Measurements from ENCODE around the gene RAB5B. TPM values are rescaled to one million over a fixed set of nuclear protein-coding genes. Genes with fewer than 3 reads are reported as not detected.

Gene RAB5B
- total and polyA plus RNA-seq, 12 donors = 35.3 to 137 (median 115) TPM

- H3K4me1 ChIP-seq = peaks cover 0 to 16% (median 9%) of the 10 kb centered on the region in 9 donors
- 72 to 77% methylated on average over 2 of the region's 2 CpGs for WGBS, 2 donors
- no peak overlapping the region for H3K4me3 ChIP-seq
- H3K9me3 ChIP-seq = no peaks in the 10 kb centered on the region
- ATAC-seq (no peak), DNase-seq (no peak)
- peaks cover 0 to 30% (median 0%) of the 10 kb centered on the region in 9 donors for H3K36me3 ChIP-seq
- intact Hi-C loops (cut with DNase I) = no loop called here
- TF ChIP-seq, protein P1, sequence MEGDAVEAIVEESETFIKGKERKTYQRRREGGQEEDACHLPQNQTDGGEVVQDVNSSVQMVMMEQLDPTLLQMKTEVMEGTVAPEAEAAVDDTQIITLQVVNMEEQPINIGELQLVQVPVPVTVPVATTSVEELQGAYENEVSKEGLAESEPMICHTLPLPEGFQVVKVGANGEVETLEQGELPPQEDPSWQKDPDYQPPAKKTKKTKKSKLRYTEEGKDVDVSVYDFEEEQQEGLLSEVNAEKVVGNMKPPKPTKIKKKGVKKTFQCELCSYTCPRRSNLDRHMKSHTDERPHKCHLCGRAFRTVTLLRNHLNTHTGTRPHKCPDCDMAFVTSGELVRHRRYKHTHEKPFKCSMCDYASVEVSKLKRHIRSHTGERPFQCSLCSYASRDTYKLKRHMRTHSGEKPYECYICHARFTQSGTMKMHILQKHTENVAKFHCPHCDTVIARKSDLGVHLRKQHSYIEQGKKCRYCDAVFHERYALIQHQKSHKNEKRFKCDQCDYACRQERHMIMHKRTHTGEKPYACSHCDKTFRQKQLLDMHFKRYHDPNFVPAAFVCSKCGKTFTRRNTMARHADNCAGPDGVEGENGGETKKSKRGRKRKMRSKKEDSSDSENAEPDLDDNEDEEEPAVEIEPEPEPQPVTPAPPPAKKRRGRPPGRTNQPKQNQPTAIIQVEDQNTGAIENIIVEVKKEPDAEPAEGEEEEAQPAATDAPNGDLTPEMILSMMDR (IDR thresholded peaks at IDR 0.05) = no peak
- H3K27ac ChIP-seq = no peak overlapping the region
- H3K27me3 ChIP-seq = no peaks in the 10 kb centered on the region
Observed at GRCh38 chr12:56010111-56010570, 36.3 kb downstream of the RAB5B start.

DNA sequence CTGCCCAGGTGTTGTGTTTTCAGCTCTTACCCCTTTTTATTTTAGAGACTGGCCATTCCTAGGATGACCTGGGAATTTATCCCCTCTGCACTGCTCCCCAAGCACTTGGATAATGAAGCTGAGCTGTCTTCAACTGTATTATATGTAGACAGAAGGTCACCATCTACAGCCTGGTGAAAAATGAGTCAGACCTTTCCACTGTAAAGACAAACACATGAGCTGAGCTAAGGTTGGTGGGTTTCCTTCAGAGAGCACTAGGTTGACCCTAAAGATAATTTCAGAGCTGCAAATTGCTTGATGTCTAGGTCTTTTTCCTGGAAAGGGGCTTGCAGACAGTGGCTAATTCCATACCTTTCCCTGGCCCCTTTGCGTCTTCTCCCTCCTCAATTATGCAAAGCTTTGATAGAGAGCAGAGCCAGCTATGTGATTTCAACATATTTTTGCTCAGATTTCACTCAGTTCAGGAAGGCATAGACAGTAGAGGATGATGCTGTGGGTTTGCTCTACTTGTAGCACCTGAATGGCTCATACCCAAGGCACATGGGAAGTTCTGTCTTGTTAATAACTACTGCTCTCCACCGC lies 37.7 kb downstream of the RAB5B start:
- peaks cover 0 to 28% (median 0%) of the 10 kb centered on the region in 9 donors for H3K36me3 ChIP-seq
- peaks cover 0 to 15% (median 9%) of the 10 kb centered on the region in 9 donors for H3K4me1 ChIP-seq
- H3K4me3 ChIP-seq = no peak overlapping the region
- 95 to 97% methylated on average over 2 of the region's 2 CpGs for WGBS, 2 donors
- no peaks in the 10 kb centered on the region for H3K27me3 ChIP-seq
- intact Hi-C loops (cut with DNase I) = no loop called here
- ATAC-seq = no peak
- no peaks in the 10 kb centered on the region for H3K9me3 ChIP-seq
- H3K27ac ChIP-seq = no peak overlapping the region
- DNase-seq = no peak
- TF ChIP-seq, protein P1 (IDR thresholded peaks at IDR 0.05) = no peak

GRCh38 chr12:56013482-56013881 lies 39.6 kb downstream of the RAB5B start:
- Histone ChIP-seq H3K27me3 (no peaks in the 10 kb centered on the region), H3K4me1 (peaks cover 0 to 3% (median 1%) of the 10 kb centered on the region in 9 donors), H3K36me3 (peaks cover 0 to 40% (median 0%) of the 10 kb centered on the region in 9 donors), H3K4me3 (no peak overlapping the region), H3K27ac (no peak overlapping the region), H3K9me3 (no peaks in the 10 kb centered on the region)
- no peak for ATAC-seq
- TF ChIP-seq, protein P1 (IDR thresholded peaks at IDR 0.05) = no peak
- intact Hi-C loops (cut with DNase I) = no loop called here
- no peak for DNase-seq
- 95% methylated on average over 5 of the region's 5 CpGs for WGBS, 2 donors

DNA sequence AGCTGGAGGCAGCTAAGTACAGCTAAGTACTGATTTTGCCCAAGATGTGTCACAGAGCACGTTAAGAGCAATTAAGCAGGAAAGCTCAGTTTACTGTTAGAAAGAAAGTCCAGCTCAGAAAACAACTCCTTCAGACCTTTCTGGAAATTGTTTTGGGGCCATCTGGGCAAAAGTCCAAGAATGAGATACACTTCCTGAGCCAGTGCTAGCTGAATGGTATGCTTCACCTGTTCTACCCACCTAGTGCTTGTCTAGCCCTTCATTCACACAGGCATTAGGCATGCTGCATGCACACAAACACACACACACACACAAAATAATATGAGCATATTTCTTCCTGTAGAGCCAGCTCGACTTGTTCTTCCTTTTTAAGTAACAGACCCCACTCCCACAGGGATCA lies 40.3 kb downstream of the RAB5B start:
- H3K27ac ChIP-seq = no peak overlapping the region
- no peaks in the 10 kb centered on the region for H3K27me3 ChIP-seq
- TF ChIP-seq, protein P1 (IDR thresholded peaks at IDR 0.05) = no peak
- H3K4me3 ChIP-seq = no peak overlapping the region
- DNase-seq = no peak
- intact Hi-C loops (cut with DNase I) = no loop called here
- ATAC-seq = no peak
- 54 to 64% methylated on average over 2 of the region's 2 CpGs for WGBS, 2 donors
- H3K4me1 ChIP-seq = no peaks in the 10 kb centered on the region
- H3K9me3 ChIP-seq = no peaks in the 10 kb centered on the region
- H3K36me3 ChIP-seq = peaks cover 0 to 48% (median 0%) of the 10 kb centered on the region in 9 donors
